H1 (cell line): ENCODE data around the gene ING1. TPM values are rescaled to one million over a fixed set of nuclear protein-coding genes. Genes with fewer than 3 reads are reported as not detected.

Experiments used
- CTCF ChIA-PET: fragments of 300-600 bp; sonication (Branson Sonifier 250); formaldehyde crosslinking; loops from one replicate; lab custom pipeline; 2021; ENCODE audit not compliant: partially characterized antibody; lab: Charles Lee
- POLR2A ChIA-PET: fragments of 300-600 bp; sonication (Branson Sonifier 250); formaldehyde crosslinking; loops from one replicate; lab custom pipeline; 2021; ENCODE audit warnings: inconsistent platforms; ENCODE audit not compliant: partially characterized antibody; lab: Charles Lee
- DNase-seq, 2 experiments: peaks; one replicate each; pipeline versions ENCODE4 v3.0.0 to v3.0.0-alpha.2; 2010 to 2022; ENCODE audit warnings: low spot score in 2 of 2, low read depth in 1 of 2, mixed read lengths in 1 of 2
- FAIRE-seq: peaks from 2 replicates; lab custom pipeline; 2011; peaks lifted over from hg19 to GRCh38; lab: Jason Lieb, UNC
- H2AFZ ChIP-seq: 2 replicates; pipeline ENCODE4 v1.8.1; 2012; ENCODE audit warnings: low read length, inconsistent platforms
- H2AK5ac ChIP-seq: 2 replicates; pipeline ENCODE4 v1.6.1; 2013; ENCODE audit warnings: low read depth, low read length
- H2BK120ac ChIP-seq: replicated peaks from 2 replicates; pipeline ENCODE3; 2013; ENCODE audit warnings: low read depth, low read length, inconsistent platforms
- H2BK12ac ChIP-seq: 2 replicates; pipeline ENCODE4 v1.6.1; 2013; ENCODE audit warnings: low read depth, low read length
- H2BK15ac ChIP-seq: 2 replicates; pipeline ENCODE4 v1.6.1; 2013; ENCODE audit warnings: low read length
- H2BK20ac ChIP-seq: 2 replicates; pipeline ENCODE4 v1.6.1; 2013; ENCODE audit warnings: low read length
- H2BK5ac ChIP-seq: 2 replicates; pipeline ENCODE4 v1.6.1; 2013; ENCODE audit warnings: low read depth, low read length
- H3K14ac ChIP-seq: 2 replicates; pipeline ENCODE4 v1.6.1; 2013; ENCODE audit warnings: inconsistent platforms; ENCODE audit not compliant: insufficient read length
- H3K18ac ChIP-seq: 2 replicates; pipeline ENCODE4 v1.6.1; 2013; ENCODE audit warnings: low read length; ENCODE audit errors: extremely low read depth
- H3K23ac ChIP-seq: 2 replicates; pipeline ENCODE4 v1.6.1; 2013; ENCODE audit warnings: inconsistent platforms; ENCODE audit not compliant: insufficient read length
- H3K23me2 ChIP-seq: 2 replicates; pipeline ENCODE4 v1.6.1; 2013; ENCODE audit warnings: low read depth, low read length
- H3K27ac ChIP-seq: 2 replicates; pipeline ENCODE4 v1.6.1; 2011; ENCODE audit warnings: low read depth, low read length, inconsistent platforms
- H3K27me3 ChIP-seq, 4 experiments: replicated peaks in 1 of 4; 1 replicate in 1 of 4; 2 replicates in 3 of 4; pipeline versions ENCODE4 v1.6.1 to v1.8.1; 2011 to 2013; ENCODE audit warnings: low read length in 3 of 4, mild to moderate bottlenecking in 3 of 4, inconsistent platforms in 2 of 4, mixed read lengths in 2 of 4, moderate library complexity in 1 of 4; ENCODE audit not compliant: control insufficient read depth in 3 of 4, insufficient read depth in 3 of 4; ENCODE audit errors: extremely low read depth in 1 of 4
- H3K36me3 ChIP-seq, 4 experiments: 2 replicates each; pipeline versions ENCODE4 v1.6.1 to v1.8.1; 2011 to 2013; ENCODE audit warnings: mild to moderate bottlenecking in 4 of 4, low read length in 3 of 4, moderate library complexity in 2 of 4, control low read depth in 1 of 4, inconsistent platforms in 1 of 4; ENCODE audit not compliant: insufficient read depth in 4 of 4, control insufficient read depth in 2 of 4
- H3K4ac ChIP-seq: replicated peaks from 2 replicates; pipeline ENCODE3; 2013; ENCODE audit warnings: low read length, low read depth, mixed read lengths, inconsistent platforms; ENCODE audit not compliant: insufficient read length
- H3K4me1 ChIP-seq, 4 experiments: replicated peaks in 1 of 4; 1 replicate in 1 of 4; 2 replicates in 3 of 4; pipeline versions ENCODE4 v1.6.1 to v1.8.1; 2011 to 2013; ENCODE audit warnings: low read length in 3 of 4, inconsistent platforms in 2 of 4, mixed read lengths in 1 of 4; ENCODE audit not compliant: insufficient read depth in 4 of 4, control insufficient read depth in 3 of 4
- H3K4me2 ChIP-seq, 2 experiments: 2 replicates each; pipeline versions ENCODE4 v1.6.1 to v1.8.1; 2011 to 2013; ENCODE audit warnings: low read depth in 2 of 2, low read length in 2 of 2, control low read depth in 1 of 2, inconsistent platforms in 1 of 2, mild to moderate bottlenecking in 1 of 2; ENCODE audit not compliant: insufficient read depth in 1 of 2
- H3K4me3 ChIP-seq, 4 experiments: fragments of 200-600, 300-600 bp in 1 of 4; sonication (generic), shearing (Covaris generic), sonication (Bioruptor Twin) in 1 of 4; 2 replicates each; pipeline versions ENCODE4 v1.5.1 to v1.8.1; 2011 to 2016; ENCODE audit warnings: low read length in 4 of 4, low read depth in 3 of 4, control low read depth in 2 of 4, inconsistent platforms in 2 of 4, mild to moderate bottlenecking in 2 of 4, mixed read lengths in 1 of 4, moderate library complexity in 1 of 4; ENCODE audit not compliant: insufficient read depth in 2 of 4; ENCODE audit errors: extremely low read depth in 1 of 4
- H3K56ac ChIP-seq: replicated peaks from 2 replicates; pipeline ENCODE3; 2013; ENCODE audit warnings: low read depth, mild to moderate bottlenecking, mixed read lengths, low read length, inconsistent platforms; ENCODE audit not compliant: insufficient read length
- H3K79me1 ChIP-seq: 2 replicates; pipeline ENCODE4 v1.6.1; 2013; ENCODE audit warnings: low read depth, low read length, control low read depth
- H3K79me2 ChIP-seq, 2 experiments: 2 replicates each; pipeline versions ENCODE4 v1.6.1 to v1.8.1; 2012 to 2013; ENCODE audit warnings: low read length in 2 of 2, mild to moderate bottlenecking in 2 of 2, inconsistent platforms in 1 of 2; ENCODE audit not compliant: insufficient read depth in 2 of 2, control insufficient read depth in 1 of 2
- H3K9ac ChIP-seq, 4 experiments: replicated peaks in 1 of 4; 1 replicate in 1 of 4; 2 replicates in 3 of 4; pipeline versions ENCODE4 v1.6.1 to v1.8.1; 2011 to 2013; ENCODE audit warnings: low read depth in 3 of 4, low read length in 3 of 4, control low read depth in 2 of 4, mild to moderate bottlenecking in 2 of 4, moderate library complexity in 2 of 4, inconsistent platforms in 1 of 4; ENCODE audit errors: extremely low read depth in 1 of 4
- H3K9me3 ChIP-seq, 2 experiments: 2 replicates each; pipeline versions ENCODE4 v1.6.1 to v1.8.1; 2012 to 2013; ENCODE audit warnings: mild to moderate bottlenecking in 2 of 2, moderate library complexity in 2 of 2, control low read depth in 1 of 2, inconsistent platforms in 1 of 2, low read depth in 1 of 2, low read length in 1 of 2, mixed read lengths in 1 of 2; ENCODE audit not compliant: insufficient read depth in 2 of 2
- H4K20me1 ChIP-seq, 2 experiments: replicated peaks in 1 of 2; 2 replicates each; pipeline versions ENCODE3 to v1.8.1; 2011 to 2013; ENCODE audit warnings: inconsistent platforms in 2 of 2, low read length in 2 of 2, mild to moderate bottlenecking in 1 of 2; ENCODE audit not compliant: insufficient read depth in 2 of 2, control insufficient read depth in 1 of 2
- H4K5ac ChIP-seq: 2 replicates; pipeline ENCODE4 v1.6.1; 2013; ENCODE audit warnings: low read length, low read depth, mixed read lengths, inconsistent platforms; ENCODE audit not compliant: insufficient read length
- H4K8ac ChIP-seq: 2 replicates; pipeline ENCODE4 v1.8.0; 2013; ENCODE audit warnings: mild to moderate bottlenecking, moderate library complexity, low read length, inconsistent platforms; ENCODE audit not compliant: insufficient read depth; ENCODE audit errors: extremely low read depth
- H4K91ac ChIP-seq: replicated peaks from 2 replicates; pipeline ENCODE3; 2013; ENCODE audit warnings: low read length, mixed read lengths, inconsistent platforms; ENCODE audit not compliant: insufficient read length
- ASH2L ChIP-seq: fragments of 200-600, 300-600 bp; sonication (generic); IDR thresholded peaks from one replicate; pipeline ENCODE4 v1.7.1; 2017; ENCODE audit warnings: low read length
- CEBPB ChIP-seq: IDR thresholded peaks from 2 replicates; pipeline ENCODE4 v1.6.1; 2012; ENCODE audit warnings: low read depth, low read length
- EGR1 ChIP-seq: IDR thresholded peaks from 2 replicates; pipeline ENCODE4 v1.6.1; 2011; ENCODE audit warnings: low read depth, low read length, borderline replicate concordance
- HDAC2 ChIP-seq, 2 experiments: fragments of 300-600 bp in 1 of 2; sonication (generic) in 1 of 2; IDR thresholded peaks; 2 replicates each; pipeline ENCODE4 v1.6.1; 2011 to 2012; ENCODE audit warnings: low read depth in 2 of 2, low read length in 2 of 2, mild to moderate bottlenecking in 2 of 2, moderate library complexity in 2 of 2, borderline replicate concordance in 1 of 2, inconsistent platforms in 1 of 2
- KDM4A ChIP-seq: IDR thresholded peaks from one replicate; pipeline ENCODE4 v1.7.1; 2012; ENCODE audit warnings: low read depth, mild to moderate bottlenecking, moderate library complexity, low read length, inconsistent platforms; ENCODE audit not compliant: severe bottlenecking
- PHF8 ChIP-seq: fragments of 200-600 bp; sonication (generic); conservative IDR thresholded peaks from 2 replicates; pipeline ENCODE4 v1.7.1; 2012; ENCODE audit warnings: low read depth, mild to moderate bottlenecking, inconsistent platforms, low read length, moderate library complexity
- POLR2A ChIP-seq, 2 experiments: IDR thresholded peaks; 1 replicate in 1 of 2; 2 replicates in 1 of 2; pipeline ENCODE4 v1.6.1; 2011; ENCODE audit warnings: low read depth in 2 of 2, low read length in 2 of 2, mild to moderate bottlenecking in 2 of 2; ENCODE audit errors: control extremely low read depth in 1 of 2
- SP1 ChIP-seq: IDR thresholded peaks from 2 replicates; pipeline ENCODE4 v1.6.1; 2011; ENCODE audit warnings: low read depth, low read length
- WGBS, 2 experiments: shearing (Covaris generic) in 1 of 2; methylation state at CpG; one replicate each; pipeline versions ENCODE4 v1.1.6 to v1.1.7; 2013 to 2015; ENCODE audit warnings: low lambda C conversion rate in 2 of 2, mixed read lengths in 2 of 2, inconsistent platforms in 1 of 2, low coverage in 1 of 2, missing lambda C conversion rate in 1 of 2; ENCODE audit not compliant: insufficient replicate concordance in 2 of 2, insufficient coverage in 1 of 2, insufficient read length in 1 of 2; ENCODE audit errors: extremely low coverage in 1 of 2, missing lambda C conversion rate in 1 of 2; 5-methylcytosine and 5-hydroxymethylcytosine counted together
- polyA plus RNA-seq, 7 experiments: library from polyadenylated mRNA; depleted of rRNA in 3 of 7; stranded (reverse) in 5 of 7; unstranded in 2 of 7; fragments of >200 nt in 5 of 7; fragments of 200-250 nt in 2 of 7; gene quantifications; 1 replicate in 5 of 7; 2 replicates in 1 of 7; 4 replicates in 1 of 7; pipeline versions ENCODE4 v1.2.1 to v1.2.3, GENCODE V29; 2011 to 2013; ENCODE audit warnings: missing spikeins in 2 of 7, mixed read lengths in 2 of 7
- total RNA-seq: library from RNA; stranded (reverse); fragmentation: NEBNext Ultra II Directional; extraction: Animal tissue kit (Norgen Biotek cat#: 25700); gene quantifications from 2 replicates; pipeline ENCODE4 v1.2.1, GENCODE V29; 2021
- TF ChIP-seq, protein P1 (sequence below): IDR thresholded peaks from 2 replicates; pipeline ENCODE4 v1.6.1; 2012; ENCODE audit warnings: low read length, inconsistent platforms

Gene ING1
- total and polyA plus RNA-seq, 2 of the 8 experiments (the other 6 are each of a cell fraction or from before 2014, with no cell fraction given), result 22.3 to 26.6 TPM

DNA sequence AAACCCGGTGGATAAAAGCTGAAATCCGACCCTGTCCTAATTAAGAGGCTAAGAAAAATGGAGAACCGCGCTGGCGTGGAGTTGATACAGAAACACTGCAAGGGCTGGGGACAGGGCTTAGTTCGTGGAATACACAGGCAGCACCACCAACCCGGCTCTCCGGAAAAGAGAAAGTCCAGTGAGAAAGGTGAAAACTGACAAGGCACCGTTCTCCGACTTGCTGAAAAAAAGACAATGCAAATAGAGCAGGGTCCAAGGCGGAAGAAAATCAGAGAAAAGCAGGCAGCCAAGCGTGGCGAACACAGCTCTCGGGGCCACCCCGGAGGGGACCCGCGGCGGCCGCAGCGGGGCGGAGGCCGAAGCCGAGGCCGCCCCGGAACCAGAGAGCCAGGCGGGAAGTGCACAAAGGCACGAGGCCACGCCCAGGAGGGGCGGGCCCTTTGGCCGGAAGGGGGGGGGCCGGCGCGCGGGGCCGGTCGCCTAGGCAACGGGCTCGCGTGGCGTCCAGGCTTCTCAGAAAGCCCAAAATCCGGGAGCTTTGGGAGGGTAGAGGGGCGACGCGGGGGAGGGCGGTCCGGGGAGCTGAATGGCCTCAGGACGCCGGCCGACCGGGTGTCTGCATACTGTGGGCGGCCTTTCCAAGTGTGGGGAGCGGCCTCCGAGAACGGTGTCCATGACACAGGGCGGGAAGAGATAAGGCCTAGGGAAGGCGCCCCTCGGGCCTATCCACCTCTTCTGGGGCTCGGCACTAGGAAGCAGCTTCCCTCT is 1.2 kb upstream of the ING1 start:
- Histone ChIP-seq H3K36me3 (no peaks in the 10 kb centered on the region), H2BK5ac (peak overlapping the region; percentile 93), H3K56ac (peak overlapping the region; percentile 99), H3K27ac (peak overlapping the region; percentile 96), H3K14ac (no peak overlapping the region), H4K5ac (peak overlapping the region; percentile 97), H2BK20ac (no peak overlapping the region), H2BK12ac (peak overlapping the region; percentile 90), H3K18ac (peak overlapping the region; percentile 91), H3K9ac (peak overlapping the region; percentile 97 to 99 (median 98)), H3K4me1 (peaks cover 0 to 2% (median 1%) of the 10 kb centered on the region in 4 experiments; a peak in 2 of 7 replicates), H3K9me3 (no peaks in the 10 kb centered on the region), H2BK15ac (peak overlapping the region; percentile 5; the same call in 1 of the 2 replicates), H3K23ac (no peak overlapping the region), H3K79me2 (peaks cover 14 to 24% of the 10 kb centered on the region in 2 experiments), H3K79me1 (no peaks in the 10 kb centered on the region), H3K27me3 (no peaks in the 10 kb centered on the region), H3K23me2 (peaks cover 15% of the 10 kb centered on the region), H4K20me1 (peaks cover 10 to 11% of the 10 kb centered on the region in 2 experiments), H3K4ac (peak overlapping the region; percentile 99), H4K8ac (peak overlapping the region; percentile 99), H2BK120ac (peak overlapping the region; percentile 78), H3K4me2 (peak overlapping the region; percentile 81 to 83), H3K4me3 (peak overlapping the region; percentile 73 to 98 (median 82)), H2AK5ac (no peak overlapping the region), H4K91ac (peak overlapping the region; percentile 99), H2AFZ (peak overlapping the region; percentile 59; the same call in 1 of the 2 replicates)
- ChIA-PET POLR2A (interaction anchor here (0.5 to 2.5 kb wide), 32 partner anchors 10 to 589 kb away, joined by 3 to 17 read pairs (median 4); partner anchors contain the start of gene NAXD), CTCF (interaction anchor here (1.0 to 1.4 kb wide), 3 partner anchors 10 to 106 kb away, joined by 3 to 7 read pairs (median 3); no protein-coding TSS in a partner anchor)
- no peak for FAIRE-seq
- 3% methylated on average over 34 of the region's 58 CpGs; no CpG with 5 or more reads in 1 of the 2 experiments for WGBS, 2 experiments
- peak in 1 of 2 experiments; percentile 77 for DNase-seq
- peak; percentile 26 to 76; a peak in 3 of 4 replicates for TF ChIP-seq HDAC2 (IDR thresholded peaks at IDR 0.05; ENCODE audit: borderline replicate concordance in 1 of 2, low read depth in 2 of 2, low read length in 2 of 2)
- TF ChIP-seq CEBPB, result no peak
- 0 out of 2 replicates have a peak, but pooled peaks have one; percentile 55 for TF ChIP-seq SP1
- TF ChIP-seq EGR1, result 0 out of 2 replicates have a peak, but pooled peaks have one; percentile 17
- TF ChIP-seq, protein P1, sequence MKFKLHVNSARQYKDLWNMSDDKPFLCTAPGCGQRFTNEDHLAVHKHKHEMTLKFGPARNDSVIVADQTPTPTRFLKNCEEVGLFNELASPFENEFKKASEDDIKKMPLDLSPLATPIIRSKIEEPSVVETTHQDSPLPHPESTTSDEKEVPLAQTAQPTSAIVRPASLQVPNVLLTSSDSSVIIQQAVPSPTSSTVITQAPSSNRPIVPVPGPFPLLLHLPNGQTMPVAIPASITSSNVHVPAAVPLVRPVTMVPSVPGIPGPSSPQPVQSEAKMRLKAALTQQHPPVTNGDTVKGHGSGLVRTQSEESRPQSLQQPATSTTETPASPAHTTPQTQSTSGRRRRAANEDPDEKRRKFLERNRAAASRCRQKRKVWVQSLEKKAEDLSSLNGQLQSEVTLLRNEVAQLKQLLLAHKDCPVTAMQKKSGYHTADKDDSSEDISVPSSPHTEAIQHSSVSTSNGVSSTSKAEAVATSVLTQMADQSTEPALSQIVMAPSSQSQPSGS, result no peak
- peak; percentile 81 for TF ChIP-seq PHF8
- TF ChIP-seq POLR2A (IDR thresholded peaks at IDR 0.05; ENCODE audit: control extremely low read depth in 1 of 2, low read depth in 2 of 2, low read length in 2 of 2), result peak in 1 of 2 experiments; percentile 28; a peak in 1 of 3 replicates
- TF ChIP-seq KDM4A, result no peak
- TF ChIP-seq ASH2L, result peak; percentile 84
